Nephron (organoid): ENCODE measurements around the gene DCTN2.
A peak's percentile ranks its signal among the peaks of the same experiment; 100 is the strongest.
"Not testable (repeated sequence)": the region's sequence is repeated elsewhere in the genome, so short reads cannot be mapped to it uniquely, and the experiment has no call there.

Source experiments
- H3K27ac Mint-ChIP-seq, 3 experiments: 2 replicates each; pipeline ENCODE4 v1.8.0; 2020; ENCODE audit warnings: mixed read lengths in 3 of 3, mild to moderate bottlenecking in 2 of 3, moderate library complexity in 1 of 3
- H3K27me3 Mint-ChIP-seq: 2 replicates; pipeline ENCODE4 v1.8.0; 2021; ENCODE audit warnings: low read depth, mild to moderate bottlenecking, moderate library complexity, mixed read lengths
- H3K36me3 Mint-ChIP-seq: 2 replicates; pipeline ENCODE4 v1.8.0; 2020; ENCODE audit warnings: low read depth, mixed read lengths
- H3K4me1 Mint-ChIP-seq: 2 replicates; pipeline ENCODE4 v1.8.0; 2020; ENCODE audit warnings: mixed read lengths
- H3K4me3 Mint-ChIP-seq, 3 experiments: 2 replicates each; pipeline ENCODE4 v1.8.0; 2020; ENCODE audit warnings: mild to moderate bottlenecking in 3 of 3, mixed read lengths in 3 of 3, moderate library complexity in 2 of 3
- H3K9me3 Mint-ChIP-seq: 2 replicates; pipeline ENCODE4 v1.8.0; 2020; ENCODE audit warnings: mixed read lengths
- TF ChIP-seq, protein P1 (sequence below), 3 experiments: fragments of 200-600 bp; sonication (generic); IDR thresholded peaks; one replicate each; pipeline ENCODE4 v1.5.0; 2021; ENCODE audit warnings: antibody characterized with exemption in 3 of 3; ENCODE audit not compliant: unreplicated experiment in 3 of 3

Gene DCTN2

DNA sequence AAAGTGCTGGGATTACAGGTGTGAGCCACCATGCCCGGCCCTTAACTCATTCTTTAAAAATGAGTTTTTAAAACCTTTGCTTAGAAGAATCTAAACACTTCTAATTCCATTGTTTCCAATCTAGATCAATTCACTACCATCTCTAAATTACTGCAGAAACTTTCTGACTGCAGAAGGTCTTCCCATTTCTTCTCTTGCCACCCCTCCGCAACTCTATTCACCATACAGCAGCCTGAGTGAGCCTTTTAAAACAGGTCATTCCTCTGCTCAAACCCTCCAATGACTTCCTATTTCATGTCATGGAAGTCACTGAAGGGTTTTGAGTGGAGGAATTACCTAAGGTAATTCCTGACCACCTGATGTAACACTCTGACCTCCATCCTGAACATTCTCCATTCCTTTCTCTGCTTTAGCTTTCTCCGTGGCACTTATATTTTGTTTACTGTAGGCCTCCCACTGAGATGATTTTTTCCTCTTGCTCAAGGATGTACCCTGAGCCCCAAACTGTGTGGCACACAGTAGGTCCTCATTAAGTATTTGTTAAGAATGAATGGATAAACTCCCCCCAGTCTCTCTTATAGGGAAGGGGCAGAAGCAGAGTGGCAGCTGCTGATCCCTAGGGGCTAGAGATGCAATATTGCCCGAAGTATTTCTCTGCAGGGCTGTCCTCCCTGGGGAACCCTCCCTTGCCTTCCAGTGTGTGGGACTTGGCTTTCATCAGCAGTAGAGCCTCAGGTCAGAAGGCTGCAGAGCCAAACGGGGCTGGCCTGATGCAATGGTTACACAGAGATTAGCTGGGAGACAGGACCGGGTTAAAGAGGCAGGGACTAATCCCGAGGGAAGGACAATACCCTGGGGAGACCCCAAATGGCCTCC, 27.8 kb downstream of the DCTN2 start:
- Mint-ChIP-seq H3K4me3 (peak overlapping the region; percentile 95 to 100 (median 98)), H3K27me3 (no peaks in the 10 kb centered on the region)
- TF ChIP-seq, protein P1, sequence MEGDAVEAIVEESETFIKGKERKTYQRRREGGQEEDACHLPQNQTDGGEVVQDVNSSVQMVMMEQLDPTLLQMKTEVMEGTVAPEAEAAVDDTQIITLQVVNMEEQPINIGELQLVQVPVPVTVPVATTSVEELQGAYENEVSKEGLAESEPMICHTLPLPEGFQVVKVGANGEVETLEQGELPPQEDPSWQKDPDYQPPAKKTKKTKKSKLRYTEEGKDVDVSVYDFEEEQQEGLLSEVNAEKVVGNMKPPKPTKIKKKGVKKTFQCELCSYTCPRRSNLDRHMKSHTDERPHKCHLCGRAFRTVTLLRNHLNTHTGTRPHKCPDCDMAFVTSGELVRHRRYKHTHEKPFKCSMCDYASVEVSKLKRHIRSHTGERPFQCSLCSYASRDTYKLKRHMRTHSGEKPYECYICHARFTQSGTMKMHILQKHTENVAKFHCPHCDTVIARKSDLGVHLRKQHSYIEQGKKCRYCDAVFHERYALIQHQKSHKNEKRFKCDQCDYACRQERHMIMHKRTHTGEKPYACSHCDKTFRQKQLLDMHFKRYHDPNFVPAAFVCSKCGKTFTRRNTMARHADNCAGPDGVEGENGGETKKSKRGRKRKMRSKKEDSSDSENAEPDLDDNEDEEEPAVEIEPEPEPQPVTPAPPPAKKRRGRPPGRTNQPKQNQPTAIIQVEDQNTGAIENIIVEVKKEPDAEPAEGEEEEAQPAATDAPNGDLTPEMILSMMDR (IDR thresholded peaks at IDR 0.05; ENCODE audit: unreplicated experiment in 3 of 3): no peak

DNA sequence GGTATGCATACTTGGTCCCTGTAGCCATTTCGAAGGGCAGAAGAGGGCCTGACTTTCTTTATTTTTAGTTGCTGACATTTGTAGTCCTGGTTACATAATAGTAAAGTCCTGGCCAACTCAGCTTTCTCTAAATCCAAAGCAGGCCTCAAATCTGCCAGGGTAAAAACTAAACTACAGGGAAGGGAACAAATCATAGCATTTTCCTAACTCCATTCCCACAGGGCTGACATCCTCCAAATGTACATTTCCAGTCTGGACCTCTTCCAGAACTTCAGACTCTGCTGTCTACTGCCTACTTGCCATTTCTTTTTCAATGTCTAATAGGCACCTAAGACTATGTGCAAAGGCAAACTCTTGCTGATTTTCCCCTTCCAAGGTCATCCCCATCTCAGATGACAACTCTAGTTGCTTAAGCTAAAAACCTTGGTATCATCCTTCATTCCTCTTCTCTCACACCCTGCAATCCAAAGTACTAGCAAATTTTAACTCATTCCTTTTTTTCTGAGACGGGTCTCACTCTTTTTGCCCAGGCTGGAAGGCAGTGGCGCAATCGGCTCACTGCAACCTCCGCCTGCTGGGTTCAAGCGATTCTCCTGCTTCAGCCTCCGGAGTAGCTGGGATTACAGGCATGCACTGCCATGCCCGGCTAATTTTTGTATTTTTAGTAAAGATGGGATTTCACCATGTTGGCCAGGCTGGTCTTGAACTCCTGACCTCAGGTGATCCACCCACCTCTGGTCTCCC, 28.6 kb downstream of the DCTN2 start:
- Mint-ChIP-seq H3K4me3 (peak overlapping the region; percentile 95 to 100 (median 98)), H3K27ac (peak overlapping the region; percentile 39 to 99 (median 60)), H3K27me3 (no peaks in the 10 kb centered on the region), H3K36me3 (peaks cover 58% of the 10 kb centered on the region), H3K9me3 (no peaks in the 10 kb centered on the region), H3K4me1 (peaks cover 40% of the 10 kb centered on the region)
- TF ChIP-seq, protein P1 (IDR thresholded peaks at IDR 0.05; ENCODE audit: unreplicated experiment in 3 of 3): no peak

More for the DNA sequence above, 27.8 kb downstream of the DCTN2 start:
- H3K4me1 Mint-ChIP-seq: peaks cover 48% of the 10 kb centered on the region
- H3K36me3 Mint-ChIP-seq: peaks cover 54% of the 10 kb centered on the region
- peak overlapping the region; percentile 99 to 100 (median 99) for H3K27ac Mint-ChIP-seq
- H3K9me3 Mint-ChIP-seq: no peaks in the 10 kb centered on the region

DNA sequence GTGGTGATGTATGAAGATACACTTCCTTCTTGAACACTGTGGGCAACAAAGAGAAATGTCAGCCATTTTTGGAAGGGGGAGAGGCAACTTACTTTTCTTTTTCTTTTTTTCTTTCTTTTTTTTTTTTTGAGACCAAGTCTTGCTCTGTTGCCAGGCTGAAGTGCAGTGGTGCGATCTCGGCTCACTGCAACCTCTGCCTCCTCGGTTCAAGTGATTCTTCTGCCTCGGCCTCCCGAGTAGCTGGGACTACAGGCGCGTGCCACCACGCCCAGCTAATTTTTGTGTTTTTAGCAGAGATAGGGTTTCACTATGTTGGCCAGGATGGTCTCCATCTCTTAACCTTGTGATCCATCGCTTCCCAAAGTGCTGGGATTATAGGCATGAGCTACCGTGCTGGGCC, 29.3 kb downstream of the DCTN2 start:
- H3K4me3 Mint-ChIP-seq: peak overlapping the region; percentile 62 to 100 (median 73)
- not testable (repeated sequence) for H3K27me3 Mint-ChIP-seq

DNA sequence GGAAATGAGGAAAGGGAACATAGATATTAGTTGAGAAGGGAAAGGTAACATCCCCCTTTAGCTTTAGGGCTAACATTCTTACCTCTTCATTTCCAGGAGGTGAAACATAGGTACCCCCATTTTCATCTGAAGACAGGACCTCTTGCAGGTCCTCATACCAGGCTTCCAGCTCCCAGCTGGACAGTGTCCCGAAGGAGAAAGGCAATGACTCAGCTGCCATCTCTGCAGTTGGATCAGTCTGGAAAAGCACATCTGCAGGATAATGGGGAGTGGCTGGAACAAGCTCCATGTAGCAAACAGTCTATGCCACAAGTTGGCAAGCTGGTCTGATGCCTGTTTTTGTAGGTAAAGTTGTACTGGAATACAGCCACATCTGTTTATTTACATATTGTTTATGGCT, 29.8 kb downstream of the DCTN2 start:
- Mint-ChIP-seq H3K27me3 (no peaks in the 10 kb centered on the region), H3K4me1 (peaks cover 36% of the 10 kb centered on the region), H3K27ac (peak overlapping the region in 1 of 3 experiments; percentile 42)

More for the DNA sequence above, 29.3 kb downstream of the DCTN2 start:
- H3K9me3 Mint-ChIP-seq: not testable (repeated sequence)
- peaks cover 64% of the 10 kb centered on the region for H3K36me3 Mint-ChIP-seq
- peak overlapping the region in 2 of 3 experiments; percentile 31 to 60 for H3K27ac Mint-ChIP-seq
- peaks cover 36% of the 10 kb centered on the region for H3K4me1 Mint-ChIP-seq

DNA sequence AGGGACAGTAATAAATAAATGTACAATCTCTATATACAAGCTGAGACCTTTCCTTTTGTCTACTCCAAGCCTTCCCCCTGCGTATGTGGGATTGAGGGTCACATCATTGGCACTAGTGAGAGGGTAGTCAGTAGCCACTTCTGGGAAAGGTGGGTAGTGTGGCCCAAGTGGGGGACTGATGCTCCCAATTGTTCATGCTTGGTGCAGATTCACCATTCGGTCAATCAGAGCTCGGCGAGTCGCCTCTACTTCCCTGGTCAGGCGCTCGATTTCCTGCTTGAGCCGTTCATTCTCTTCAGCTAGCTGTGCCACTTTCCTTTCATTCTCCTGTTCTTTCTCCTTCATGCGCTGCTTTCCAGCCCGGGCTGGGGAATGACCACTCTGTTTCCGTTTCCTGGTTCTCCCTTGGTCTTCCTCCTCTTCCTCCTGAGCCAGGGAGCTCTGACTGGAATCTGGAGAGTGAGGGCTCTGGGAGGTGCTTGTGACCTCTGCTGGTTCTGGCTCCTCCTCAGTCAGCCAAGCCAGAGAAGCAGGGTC, 30.3 kb downstream of the DCTN2 start:
- Mint-ChIP-seq H3K27ac (no peak overlapping the region), H3K27me3 (no peaks in the 10 kb centered on the region), H3K9me3 (no peaks in the 10 kb centered on the region), H3K36me3 (peaks cover 75% of the 10 kb centered on the region), H3K4me3 (peak overlapping the region in 1 of 3 experiments; percentile 14), H3K4me1 (peaks cover 31% of the 10 kb centered on the region)
- TF ChIP-seq, protein P1 (IDR thresholded peaks at IDR 0.05; ENCODE audit: unreplicated experiment in 3 of 3): no peak

More for the DNA sequence above, 29.8 kb downstream of the DCTN2 start:
- TF ChIP-seq, protein P1 (IDR thresholded peaks at IDR 0.05; ENCODE audit: unreplicated experiment in 3 of 3): no peak
- peaks cover 70% of the 10 kb centered on the region for H3K36me3 Mint-ChIP-seq
- peak overlapping the region; percentile 62 to 80 (median 73) for H3K4me3 Mint-ChIP-seq
- H3K9me3 Mint-ChIP-seq: no peaks in the 10 kb centered on the region
